ENCODE measurements around the gene BMP5. TPM values are rescaled to one million over a fixed set of nuclear protein-coding genes. Genes with fewer than 3 reads are reported as not detected.

BMP5 gene
- polyA plus RNA-seq, 1 donor from 2014 or later: 0.14 TPM

DNA sequence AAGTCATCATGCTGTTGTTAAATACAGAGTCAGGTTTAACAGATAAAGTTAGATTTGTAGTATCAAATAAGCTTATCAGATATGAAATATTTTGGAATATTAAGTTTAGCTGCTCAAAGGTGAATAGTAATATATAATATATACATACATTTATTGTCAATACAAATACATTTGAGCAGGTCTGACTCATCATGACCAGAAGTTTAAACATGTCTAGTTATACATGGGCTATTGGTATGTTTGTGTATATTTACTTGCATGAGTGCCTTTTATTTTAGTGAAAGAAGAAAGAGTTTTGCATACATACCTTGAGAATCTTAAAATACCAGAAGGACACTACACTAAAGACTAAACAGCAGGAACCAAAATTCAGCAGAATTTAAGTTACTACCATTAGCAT lies 76.8 kb downstream of the BMP5 start:
- no peaks in the 10 kb centered on the region for H3K27me3 ChIP-seq (ENCODE audit: insufficient read depth, low read depth, low read length)
- H3K36me3 ChIP-seq (ENCODE audit: insufficient read depth, low read length): no peaks in the 10 kb centered on the region
- H3K4me2 ChIP-seq (ENCODE audit: low read length): no peak overlapping the region
- no peak overlapping the region for H3K27ac ChIP-seq (ENCODE audit: low read length)
- H3K4me3 ChIP-seq (ENCODE audit: low read length): no peak overlapping the region
- no peaks in the 10 kb centered on the region for H3F3A ChIP-seq (ENCODE audit: insufficient read depth, low read length, poor library complexity, severe bottlenecking)
- no peak overlapping the region for H3K9ac ChIP-seq (ENCODE audit: low read length)
- H3K9me3 ChIP-seq (ENCODE audit: low read length): no peaks in the 10 kb centered on the region
- H3K79me2 ChIP-seq (replicated peaks; ENCODE audit: insufficient read depth, low read length): no peaks in the 10 kb centered on the region
- H2AFZ ChIP-seq (ENCODE audit: low read depth, low read length): no peak overlapping the region
- H3K9me2 ChIP-seq (ENCODE audit: insufficient read depth, low read length): no peaks in the 10 kb centered on the region
- TF ChIP-seq CTCF (IDR thresholded peaks at IDR 0.05; ENCODE audit: poor library complexity, severe bottlenecking): no peak
- no peak for TF ChIP-seq RAD21 (conservative IDR thresholded peaks at IDR 0.05)
- TF ChIP-seq TAF1 (IDR thresholded peaks at IDR 0.05; ENCODE audit: low read depth): no peak
- no peak for TF ChIP-seq EZH2 (IDR thresholded peaks at IDR 0.05; ENCODE audit: borderline replicate concordance, insufficient read depth, low read length, poor library complexity, severe bottlenecking)
- TF ChIP-seq REST (IDR thresholded peaks at IDR 0.05; ENCODE audit: borderline replicate concordance): no peak
- no peak for TF ChIP-seq EP300 (conservative IDR thresholded peaks at IDR 0.05; ENCODE audit: poor library complexity, severe bottlenecking)
- TF ChIP-seq SMC3 (conservative IDR thresholded peaks at IDR 0.05; ENCODE audit: poor library complexity): no peak
- TF ChIP-seq MXI1 (conservative IDR thresholded peaks at IDR 0.05; ENCODE audit: poor library complexity, severe bottlenecking): no peak
- no peak for TF ChIP-seq POLR2AphosphoS5 (IDR thresholded peaks at IDR 0.05)
- no peaks in the 10 kb centered on the region for H4K20me1 ChIP-seq (ENCODE audit: insufficient read depth)

- no peaks in the 10 kb centered on the region for H3K9me2 ChIP-seq (ENCODE audit: insufficient read depth, low read length)
- H3K4me3 ChIP-seq (ENCODE audit: low read length): no peak overlapping the region
- H3K4me2 ChIP-seq (ENCODE audit: low read length): no peak overlapping the region
- H3K9me3 ChIP-seq (ENCODE audit: low read length): no peaks in the 10 kb centered on the region
- no peak overlapping the region for H3K27ac ChIP-seq (ENCODE audit: low read length)
- no peaks in the 10 kb centered on the region for H3F3A ChIP-seq (ENCODE audit: insufficient read depth, low read length, poor library complexity, severe bottlenecking)
- no peak for TF ChIP-seq MXI1 (conservative IDR thresholded peaks at IDR 0.05; ENCODE audit: poor library complexity, severe bottlenecking)
- TF ChIP-seq POLR2AphosphoS5 (IDR thresholded peaks at IDR 0.05): no peak
- no peak for TF ChIP-seq TAF1 (IDR thresholded peaks at IDR 0.05; ENCODE audit: low read depth)
- TF ChIP-seq RAD21 (conservative IDR thresholded peaks at IDR 0.05): no peak
- no peak for TF ChIP-seq CTCF (IDR thresholded peaks at IDR 0.05; ENCODE audit: poor library complexity, severe bottlenecking)
- no peak for TF ChIP-seq EP300 (conservative IDR thresholded peaks at IDR 0.05; ENCODE audit: poor library complexity, severe bottlenecking)
- TF ChIP-seq REST (IDR thresholded peaks at IDR 0.05; ENCODE audit: borderline replicate concordance): no peak
- no peak for TF ChIP-seq EZH2 (IDR thresholded peaks at IDR 0.05; ENCODE audit: borderline replicate concordance, insufficient read depth, low read length, poor library complexity, severe bottlenecking)
- TF ChIP-seq SMC3 (conservative IDR thresholded peaks at IDR 0.05; ENCODE audit: poor library complexity): no peak
- no peaks in the 10 kb centered on the region for H4K20me1 ChIP-seq (ENCODE audit: insufficient read depth)
- H3K9ac ChIP-seq (ENCODE audit: low read length): no peak overlapping the region
- no peaks in the 10 kb centered on the region for H3K36me3 ChIP-seq (ENCODE audit: insufficient read depth, low read length)
- no peaks in the 10 kb centered on the region for H3K27me3 ChIP-seq (ENCODE audit: insufficient read depth, low read depth, low read length)
- H2AFZ ChIP-seq (ENCODE audit: low read depth, low read length): no peak overlapping the region
- H3K79me2 ChIP-seq (replicated peaks; ENCODE audit: insufficient read depth, low read length): no peaks in the 10 kb centered on the region
Observed at GRCh38 chr6:55794136-55794812, 81.1 kb downstream of the BMP5 start.
